A204.1 (cell line): ENCODE data around the gene SOWAHB.

ENCODE experiments used
- FAIRE-seq: peaks from 2 replicates; lab custom pipeline; 2012; peaks lifted over from hg19 to GRCh38; lab: Jason Lieb, UNC

Gene SOWAHB

GRCh38 chr4:76897536-76898384, at the start of gene SOWAHB:
SOWAHB (minus strand) TSS chr4:76898144; CDS start chr4:76897849, 295 bp downstream.
- FAIRE-seq = no peak

DNA sequence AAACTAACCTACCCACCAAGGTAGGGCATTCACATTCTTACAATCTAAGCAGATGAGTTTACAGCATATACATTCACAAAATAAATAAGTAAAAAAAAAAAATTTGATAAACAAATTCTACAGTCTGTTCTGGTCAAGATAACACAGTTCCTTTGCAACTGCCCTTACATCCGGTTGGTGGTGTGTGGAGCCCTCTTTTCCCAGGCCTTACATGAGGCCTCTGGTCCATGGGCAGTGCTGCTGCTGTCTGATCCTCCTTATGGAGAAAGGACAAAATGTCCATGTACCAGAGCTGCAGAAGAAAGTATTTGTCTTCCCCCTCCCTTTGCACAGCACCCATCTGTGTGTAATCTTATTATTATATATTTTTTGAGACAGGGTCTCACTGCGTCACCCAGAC, 49.4 kb upstream of the SOWAHB start:
- FAIRE-seq = no peak

GRCh38 chr4:76943790-76944189, 45.8 kb upstream of the SOWAHB start:
- no peak for FAIRE-seq

DNA sequence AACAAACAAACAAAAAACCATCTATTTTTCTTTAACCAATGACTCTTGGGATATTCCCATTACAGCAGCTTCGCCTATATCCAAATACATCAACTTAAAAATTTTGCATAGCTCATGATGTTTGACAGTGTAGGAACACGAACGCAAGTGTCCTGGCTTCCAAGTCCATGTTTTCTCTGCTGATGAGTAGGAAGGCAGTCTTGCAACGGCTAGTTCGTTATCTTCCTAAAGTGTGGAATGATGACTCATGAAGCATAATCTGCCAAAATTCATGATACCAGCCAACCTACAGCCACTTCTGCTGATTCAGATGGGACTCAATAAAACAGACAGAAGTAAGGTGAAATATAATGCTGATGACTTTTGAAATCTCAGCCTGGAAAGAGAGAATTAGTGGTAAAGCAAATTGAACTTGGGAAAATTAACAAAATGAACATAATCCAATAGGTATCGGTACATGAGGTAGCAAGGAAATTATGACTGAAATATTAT, 45.2 kb upstream of the SOWAHB start:
- no peak for FAIRE-seq

GRCh38 chr4:76939184-76939583, 41.2 kb upstream of the SOWAHB start:
- FAIRE-seq = no peak

GRCh38 chr4:76931576-76932276, 33.8 kb upstream of the SOWAHB start:
- FAIRE-seq = no peak

DNA sequence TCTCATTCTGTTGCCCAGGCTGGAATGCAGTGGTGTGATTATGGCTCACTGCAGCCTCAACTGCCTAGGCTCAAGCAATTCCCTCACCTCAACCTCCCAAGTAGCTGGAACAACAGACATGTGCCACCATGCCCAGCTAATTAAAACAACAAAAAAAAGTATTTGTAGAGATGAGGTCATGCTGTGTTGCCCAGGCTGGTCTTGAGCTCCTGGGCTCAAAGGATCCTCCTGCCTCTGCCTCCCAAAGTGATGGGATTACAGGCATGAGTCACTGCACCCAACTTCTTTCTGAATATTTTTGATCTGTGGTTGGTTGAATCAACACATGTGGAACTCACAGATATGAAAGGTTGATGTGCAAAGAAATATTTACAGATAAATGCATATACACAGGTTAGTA, 33.1 kb upstream of the SOWAHB start:
- no peak for FAIRE-seq

DNA sequence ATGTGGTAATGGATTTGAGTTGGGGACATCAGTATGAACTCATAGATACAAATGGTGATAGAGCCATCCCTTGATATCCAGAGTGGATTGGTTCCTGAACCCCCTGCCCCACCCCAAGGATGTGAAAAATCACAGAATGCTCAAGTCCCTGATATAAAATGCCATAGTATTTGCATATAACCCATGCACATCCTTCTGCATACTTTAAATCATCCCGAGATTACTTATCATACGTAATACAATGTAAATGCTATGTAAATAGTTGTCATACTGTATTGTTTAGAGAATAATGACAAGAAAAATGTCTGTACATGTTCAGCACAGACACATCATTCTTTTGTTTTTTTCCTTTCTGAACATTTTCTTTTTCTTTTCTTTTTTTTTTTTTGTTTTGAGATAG, 32.7 kb upstream of the SOWAHB start:
- FAIRE-seq = no peak

GRCh38 chr4:76926841-76927240, 28.9 kb upstream of the SOWAHB start:
- no peak for FAIRE-seq

- FAIRE-seq = no peak
These were observed 25.8 kb upstream of the SOWAHB start for GRCh38 chr4:76923619-76924357.

GRCh38 chr4:76920715-76921114, 22.8 kb upstream of the SOWAHB start:
- no peak for FAIRE-seq

GRCh38 chr4:76909711-76910110, 11.8 kb upstream of the SOWAHB start:
- FAIRE-seq = no peak

- FAIRE-seq = no peak
These were observed 7.6 kb upstream of the SOWAHB start for GRCh38 chr4:76905521-76905920.

GRCh38 chr4:76904646-76905190, 6.8 kb upstream of the SOWAHB start:
- FAIRE-seq = no peak

DNA sequence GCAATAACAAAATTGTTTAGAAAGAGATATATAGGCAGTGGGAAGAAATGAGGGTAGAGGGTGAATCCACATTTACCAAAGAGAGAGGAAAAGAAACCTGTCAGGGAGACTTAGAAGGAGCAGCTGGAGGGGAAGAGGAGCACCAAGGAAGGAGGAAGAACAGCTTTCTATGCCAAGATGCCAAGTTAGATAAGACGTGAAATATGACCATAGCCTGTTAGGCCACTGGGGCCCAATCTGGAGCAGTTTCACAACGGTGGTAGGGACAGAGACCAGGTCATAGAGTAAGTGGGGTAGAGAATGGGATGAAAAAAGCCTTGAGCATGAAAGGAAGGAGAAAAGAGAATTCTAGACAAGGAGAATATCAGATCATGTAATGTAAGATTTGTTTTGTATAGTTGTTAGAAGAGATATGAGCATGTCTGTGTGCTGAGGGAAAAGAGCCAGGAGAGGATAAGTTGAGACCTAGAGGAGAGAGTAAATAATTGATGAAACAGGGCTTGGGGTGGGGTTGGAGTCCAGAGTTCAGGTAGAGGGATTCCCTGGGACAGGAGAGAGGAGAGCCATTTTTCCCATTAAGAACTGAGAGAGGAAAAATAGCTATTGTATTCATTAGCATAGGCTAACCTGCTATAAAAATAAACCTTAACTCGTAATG, 4.4 kb upstream of the SOWAHB start:
- FAIRE-seq = no peak

DNA sequence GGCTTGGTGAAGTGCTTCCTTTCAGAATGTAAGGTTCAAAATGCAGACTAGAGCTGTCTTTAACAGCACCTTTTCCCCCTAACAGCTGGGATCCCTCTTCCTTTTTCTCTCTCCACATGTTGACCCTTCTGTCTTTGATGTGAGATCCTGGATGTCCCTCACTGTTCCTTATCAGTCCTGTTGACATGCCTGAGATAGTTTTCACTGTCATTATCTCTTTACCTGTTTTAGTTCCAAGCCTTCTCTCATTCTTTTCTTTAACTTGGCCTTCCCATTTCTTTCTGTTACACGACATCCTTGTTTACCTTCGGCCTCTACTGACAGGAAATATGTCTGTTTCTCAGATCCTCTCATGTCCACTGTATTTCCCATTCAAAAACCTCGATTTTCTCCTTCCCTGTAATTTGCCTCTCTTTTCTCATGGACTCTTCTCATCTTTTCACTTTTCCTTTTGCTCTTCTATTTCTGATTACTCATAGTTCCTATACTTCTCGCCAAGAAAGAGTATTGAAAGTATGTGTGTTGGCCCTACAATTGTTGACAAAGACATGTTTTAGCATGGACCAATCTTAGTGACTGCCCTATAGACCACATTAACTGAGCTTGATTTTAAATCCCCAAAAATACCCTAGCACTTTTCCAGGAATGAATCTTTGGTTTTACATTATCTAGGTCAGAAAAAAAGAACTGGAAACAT, 1.2 kb upstream of the SOWAHB start:
- FAIRE-seq = no peak

- FAIRE-seq = no peak
These were observed 395 bp upstream of the SOWAHB start for GRCh38 chr4:76898385-76898692.

GRCh38 chr4:76896614-76897535, 1.1 kb downstream of the SOWAHB start:
- no peak for FAIRE-seq

DNA sequence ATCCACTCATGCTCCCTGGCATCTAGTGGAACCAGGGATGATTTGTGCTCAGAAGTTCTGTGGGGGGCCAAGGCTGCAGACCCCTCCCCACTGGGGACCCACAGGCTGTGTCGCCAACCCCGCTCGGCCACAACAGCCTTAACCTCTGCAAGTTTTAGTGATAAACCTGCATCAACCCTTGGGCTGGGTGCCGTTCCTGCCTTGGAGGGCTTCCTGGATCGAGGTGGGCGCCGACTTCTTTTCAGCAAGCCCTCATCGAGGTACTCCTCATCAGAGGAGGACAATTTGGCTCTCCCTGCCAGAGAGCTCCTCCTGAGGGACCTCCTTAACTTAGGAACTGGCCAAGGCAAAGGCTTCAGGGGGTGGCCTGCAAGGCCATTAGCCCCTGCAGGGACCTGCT, 1.9 kb downstream of the SOWAHB start:
- no peak for FAIRE-seq

DNA sequence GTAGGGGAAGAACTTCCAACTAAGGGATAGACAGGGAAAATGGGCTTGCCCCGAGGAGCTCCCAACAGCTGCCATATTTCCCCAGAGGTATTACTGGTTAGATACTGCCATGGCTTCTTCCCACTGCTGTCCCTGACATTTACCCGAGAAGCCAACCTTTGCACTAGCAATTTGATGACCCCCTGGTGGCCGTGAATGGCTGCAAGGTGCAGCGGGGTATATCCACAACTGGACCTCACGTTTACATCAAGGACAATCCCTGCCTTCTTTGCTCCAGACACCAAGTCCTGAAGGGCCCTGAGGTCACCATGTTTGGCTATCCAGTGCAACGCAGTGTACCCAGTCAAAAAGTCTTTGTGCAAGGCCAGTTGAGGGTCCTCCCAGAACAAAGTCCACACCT, 2.3 kb downstream of the SOWAHB start:
- no peak for FAIRE-seq
